CD14-positive monocyte (primary cell): ENCODE data around the gene CIBAR2. TPM values are rescaled to one million over a fixed set of nuclear protein-coding genes. Genes with fewer than 3 reads are reported as not detected.

Experiments
- DNase-seq, 3 donors: peaks; one replicate each; pipeline ENCODE4 v3.0.0-alpha.2; 2011 to 2022
- H2AFZ ChIP-seq: 2 replicates; pipeline ENCODE4 v1.6.0; 2012; ENCODE audit warnings: mild to moderate bottlenecking, low read depth, low read length, inconsistent platforms; ENCODE audit not compliant: insufficient read depth, poor library complexity, severe bottlenecking
- H3K27ac ChIP-seq, 2 donors: 1 replicate in 1 of 2; 2 replicates in 1 of 2; pipeline ENCODE4 v1.5.1; 2012 to 2013; ENCODE audit warnings: low read length in 2 of 2, control low read depth in 1 of 2, inconsistent platforms in 1 of 2, low read depth in 1 of 2, mild to moderate bottlenecking in 1 of 2
- H3K27me3 ChIP-seq, 2 donors: one replicate each; pipeline versions ENCODE4 v1.6.0 to v1.6.1; 2011 to 2013; ENCODE audit warnings: low read length in 2 of 2; ENCODE audit not compliant: control insufficient read depth in 2 of 2, insufficient read depth in 2 of 2
- H3K36me3 ChIP-seq, 2 donors: replicated peaks in 1 of 2; 1 replicate in 1 of 2; 2 replicates in 1 of 2; pipeline versions ENCODE4 v1.5.1 to v1.6.1; 2012 to 2013; ENCODE audit warnings: low read length in 2 of 2, control low read depth in 1 of 2, inconsistent platforms in 1 of 2, mild to moderate bottlenecking in 1 of 2; ENCODE audit not compliant: insufficient read depth in 2 of 2, control insufficient read depth in 1 of 2
- H3K4me1 ChIP-seq, 2 donors: 1 replicate in 1 of 2; 2 replicates in 1 of 2; pipeline versions ENCODE4 v1.5.1 to v1.6.1; 2012 to 2013; ENCODE audit warnings: low read length in 2 of 2, control low read depth in 1 of 2, inconsistent platforms in 1 of 2, mild to moderate bottlenecking in 1 of 2, moderate library complexity in 1 of 2; ENCODE audit not compliant: insufficient read depth in 2 of 2, control insufficient read depth in 1 of 2
- H3K4me2 ChIP-seq: replicated peaks from 2 replicates; pipeline ENCODE3; 2012; ENCODE audit warnings: low read length, moderate library complexity, mild to moderate bottlenecking; ENCODE audit not compliant: poor library complexity, severe bottlenecking; ENCODE audit errors: extremely low read depth
- H3K4me3 ChIP-seq, 3 experiments: fragments of 200-600 bp in 1 of 3; sonication (generic) in 1 of 3; replicated peaks in 1 of 3; 1 replicate in 2 of 3; 2 replicates in 1 of 3; pipeline ENCODE4 v1.5.1; 2011 to 2013; ENCODE audit warnings: low read length in 3 of 3, mild to moderate bottlenecking in 3 of 3, control low read depth in 2 of 3, low read depth in 2 of 3, inconsistent platforms in 1 of 3, moderate library complexity in 1 of 3
- H3K79me2 ChIP-seq: 2 replicates; pipeline ENCODE4 v1.6.0; 2012; ENCODE audit warnings: mild to moderate bottlenecking, control low read depth, inconsistent platforms, low read length, moderate library complexity; ENCODE audit not compliant: insufficient read depth
- H3K9ac ChIP-seq: 2 replicates; pipeline ENCODE4 v1.6.0; 2017; ENCODE audit warnings: low read length, mild to moderate bottlenecking; ENCODE audit not compliant: insufficient read depth, poor library complexity, severe bottlenecking
- H3K9me3 ChIP-seq, 2 donors: replicated peaks in 1 of 2; 1 replicate in 1 of 2; 2 replicates in 1 of 2; pipeline versions ENCODE4 v1.5.1 to v1.6.1; 2012 to 2013; ENCODE audit warnings: low read length in 2 of 2, control low read depth in 1 of 2; ENCODE audit not compliant: control insufficient read depth in 1 of 2, insufficient read depth in 1 of 2
- H4K20me1 ChIP-seq: 2 replicates; pipeline ENCODE4 v1.6.0; 2012; ENCODE audit warnings: mild to moderate bottlenecking, low read length, control low read depth, moderate library complexity; ENCODE audit not compliant: insufficient read depth
- H3K27ac Mint-ChIP-seq, 7 donors: one replicate each; pipeline ENCODE4 v1.8.0; 2020; ENCODE audit warnings: mild to moderate bottlenecking in 7 of 7, mixed read lengths in 7 of 7, moderate library complexity in 6 of 7, inconsistent platforms in 2 of 7
- H3K27me3 Mint-ChIP-seq, 3 donors: one replicate each; pipeline ENCODE4 v1.8.0; 2021 to 2022; ENCODE audit warnings: low read depth in 3 of 3, mild to moderate bottlenecking in 3 of 3, mixed read lengths in 3 of 3, moderate library complexity in 3 of 3, inconsistent platforms in 1 of 3
- H3K36me3 Mint-ChIP-seq, 2 donors: one replicate each; pipeline ENCODE4 v1.8.0; 2020; ENCODE audit warnings: mixed read lengths in 2 of 2, inconsistent platforms in 1 of 2, mild to moderate bottlenecking in 1 of 2
- H3K4me1 Mint-ChIP-seq: one replicate; pipeline ENCODE4 v1.8.0; 2020; ENCODE audit warnings: mild to moderate bottlenecking, mixed read lengths
- H3K4me3 Mint-ChIP-seq, 2 donors: one replicate each; pipeline ENCODE4 v1.8.0; 2020; ENCODE audit warnings: mild to moderate bottlenecking in 2 of 2, mixed read lengths in 2 of 2, moderate library complexity in 1 of 2
- H3K9me3 Mint-ChIP-seq, 7 donors: one replicate each; pipeline ENCODE4 v1.8.0; 2020 to 2022; ENCODE audit warnings: mixed read lengths in 7 of 7, mild to moderate bottlenecking in 6 of 7, moderate library complexity in 6 of 7, inconsistent platforms in 2 of 7
- WGBS: methylation state at CpG from one replicate; pipeline ENCODE4 v1.1.5; 2013; ENCODE audit warnings: missing lambda C conversion rate; ENCODE audit not compliant: insufficient coverage; 5-methylcytosine and 5-hydroxymethylcytosine counted together
- intact Hi-C, 2 donors: fragments of 100-400 bp; cut with micrococcal nuclease; formaldehyde crosslinking; loops; one replicate each; pipeline versions ENCODE4 v1.15.0 to v1.15.1; 2023
- polyA plus RNA-seq, 3 donors: library from polyadenylated mRNA; depleted of rRNA in 1 of 3; unstranded in 2 of 3; stranded (reverse) in 1 of 3; fragments of 300-500 nt in 2 of 3; fragments of >200 nt in 1 of 3; fragmentation: Illumina TruSeq in 2 of 3; gene quantifications; 1 replicate in 2 of 3; 2 replicates in 1 of 3; pipeline ENCODE4 v1.2.3, GENCODE V29; 2012 to 2021
- TF ChIP-seq, protein P1 (sequence below): fragments of 200-600 bp; IDR thresholded peaks from one replicate; pipeline ENCODE4 v1.8.0; 2022; ENCODE audit warnings: antibody characterized with exemption, mild to moderate bottlenecking

The CIBAR2 gene
- polyA plus RNA-seq, 3 donors = not detected

- Histone ChIP-seq H3K4me3 (no peak overlapping the region), H3K79me2 (no peaks in the 10 kb centered on the region), H3K27ac (no peak overlapping the region), H3K4me2 (no peak overlapping the region), H3K9me3 (no peaks in the 10 kb centered on the region), H3K4me1 (peaks cover 22 to 41% of the 10 kb centered on the region in 2 donors), H2AFZ (no peak overlapping the region), H4K20me1 (peaks cover 90% of the 10 kb centered on the region), H3K9ac (no peak overlapping the region), H3K36me3 (peaks cover 93 to 100% of the 10 kb centered on the region in 2 donors), H3K27me3 (no peaks in the 10 kb centered on the region)
- H3K9me3 Mint-ChIP-seq = peaks cover 0 to 3% (median 0%) of the 10 kb centered on the region in 7 donors
- TF ChIP-seq, protein P1, sequence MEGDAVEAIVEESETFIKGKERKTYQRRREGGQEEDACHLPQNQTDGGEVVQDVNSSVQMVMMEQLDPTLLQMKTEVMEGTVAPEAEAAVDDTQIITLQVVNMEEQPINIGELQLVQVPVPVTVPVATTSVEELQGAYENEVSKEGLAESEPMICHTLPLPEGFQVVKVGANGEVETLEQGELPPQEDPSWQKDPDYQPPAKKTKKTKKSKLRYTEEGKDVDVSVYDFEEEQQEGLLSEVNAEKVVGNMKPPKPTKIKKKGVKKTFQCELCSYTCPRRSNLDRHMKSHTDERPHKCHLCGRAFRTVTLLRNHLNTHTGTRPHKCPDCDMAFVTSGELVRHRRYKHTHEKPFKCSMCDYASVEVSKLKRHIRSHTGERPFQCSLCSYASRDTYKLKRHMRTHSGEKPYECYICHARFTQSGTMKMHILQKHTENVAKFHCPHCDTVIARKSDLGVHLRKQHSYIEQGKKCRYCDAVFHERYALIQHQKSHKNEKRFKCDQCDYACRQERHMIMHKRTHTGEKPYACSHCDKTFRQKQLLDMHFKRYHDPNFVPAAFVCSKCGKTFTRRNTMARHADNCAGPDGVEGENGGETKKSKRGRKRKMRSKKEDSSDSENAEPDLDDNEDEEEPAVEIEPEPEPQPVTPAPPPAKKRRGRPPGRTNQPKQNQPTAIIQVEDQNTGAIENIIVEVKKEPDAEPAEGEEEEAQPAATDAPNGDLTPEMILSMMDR = no peak
- H3K27me3 Mint-ChIP-seq = peaks cover 0 to 6% (median 2%) of the 10 kb centered on the region in 3 donors
- no peak for DNase-seq
- intact Hi-C loops = loop anchor here in 1 of 2 donors (5.0 kb wide), 1 partner anchor 38 kb away; no protein-coding TSS in a partner anchor
- H3K36me3 Mint-ChIP-seq = peaks cover 90 to 98% of the 10 kb centered on the region in 2 donors
- WGBS = 97% methylated on average over 11 of the region's 16 CpGs
- H3K27ac Mint-ChIP-seq = peak overlapping the region in 2 of 7 donors; percentile 53 to 72
- H3K4me3 Mint-ChIP-seq = no peak overlapping the region
- H3K4me1 Mint-ChIP-seq = peaks cover 24% of the 10 kb centered on the region
Observed at GRCh38 chr16:85075236-85075924, 36.9 kb downstream of the CIBAR2 start.

GRCh38 chr16:85074225-85074914 lies 37.9 kb downstream of the CIBAR2 start:
- TF ChIP-seq, protein P1 = no peak
- Histone ChIP-seq H3K79me2 (peaks cover under 1% of the 10 kb centered on the region), H2AFZ (no peak overlapping the region), H3K36me3 (peaks cover 92 to 100% of the 10 kb centered on the region in 2 donors), H3K9ac (no peak overlapping the region), H4K20me1 (peaks cover 92% of the 10 kb centered on the region), H3K4me2 (no peak overlapping the region), H3K27me3 (no peaks in the 10 kb centered on the region), H3K9me3 (no peaks in the 10 kb centered on the region), H3K4me3 (no peak overlapping the region), H3K4me1 (peaks cover 22 to 41% of the 10 kb centered on the region in 2 donors), H3K27ac (no peak overlapping the region)
- peaks cover 0 to 3% (median 0%) of the 10 kb centered on the region in 7 donors for H3K9me3 Mint-ChIP-seq
- peaks cover 89 to 98% of the 10 kb centered on the region in 2 donors for H3K36me3 Mint-ChIP-seq
- H3K27ac Mint-ChIP-seq = no peak overlapping the region
- H3K27me3 Mint-ChIP-seq = peaks cover 1 to 6% (median 2%) of the 10 kb centered on the region in 3 donors
- no peak overlapping the region for H3K4me3 Mint-ChIP-seq
- peaks cover 24% of the 10 kb centered on the region for H3K4me1 Mint-ChIP-seq
- DNase-seq = no peak
- intact Hi-C loops = no loop called here
- WGBS = 100% methylated on average over 3 of the region's 6 CpGs
